GM21576 (cell line): ENCODE data around the gene KRTAP9-7.
"Not testable (repeated sequence)": the region's sequence is repeated elsewhere in the genome, so short reads cannot be mapped to it uniquely, and the experiment has no call there.

ENCODE experiments used
- ATAC-seq: cut with Tn5 transposase; IDR thresholded peaks from one replicate; pipeline ENCODE4 v1.9.1; 2021; ENCODE audit warnings: mild to moderate bottlenecking, moderate library complexity; ENCODE audit not compliant: unreplicated experiment

Gene KRTAP9-7

GRCh38 chr17:41271323-41271722, 4.2 kb upstream of the KRTAP9-7 start:
- ATAC-seq: not testable (repeated sequence)

- ATAC-seq: no peak
Observed at GRCh38 chr17:41271858-41272257, 3.6 kb upstream of the KRTAP9-7 start.

GRCh38 chr17:41278176-41278955, 2.9 kb downstream of the KRTAP9-7 start:
- no peak for ATAC-seq

- no peak for ATAC-seq
Observed at GRCh38 chr17:41284043-41284442, 8.5 kb downstream of the KRTAP9-7 start.

- ATAC-seq: no peak
Observed at GRCh38 chr17:41284546-41284945, 9.0 kb downstream of the KRTAP9-7 start.

- ATAC-seq: no peak
Observed at GRCh38 chr17:41287050-41287449, 11.6 kb downstream of the KRTAP9-7 start.

GRCh38 chr17:41294016-41294415, 18.5 kb downstream of the KRTAP9-7 start:
- ATAC-seq: no peak

GRCh38 chr17:41296846-41297245, 21.3 kb downstream of the KRTAP9-7 start:
- ATAC-seq: no peak

- ATAC-seq: no peak
Observed at GRCh38 chr17:41298458-41299135, 23.1 kb downstream of the KRTAP9-7 start.

- no peak for ATAC-seq
Observed at GRCh38 chr17:41301204-41301790, 25.8 kb downstream of the KRTAP9-7 start.

- ATAC-seq: no peak
Observed at GRCh38 chr17:41301916-41302901, 26.7 kb downstream of the KRTAP9-7 start, which contains the start of gene KRTAP29-1. Gene KRTAP29-1, minus strand, starts transcription at chr17:41302851. Its CDS starts 0 bp downstream, at chr17:41302851.

GRCh38 chr17:41302981-41303380, 27.5 kb downstream of the KRTAP9-7 start:
- no peak for ATAC-seq

GRCh38 chr17:41304091-41304490, 28.6 kb downstream of the KRTAP9-7 start:
- ATAC-seq: no peak

- ATAC-seq: no peak
Observed at GRCh38 chr17:41307647-41308046, 32.1 kb downstream of the KRTAP9-7 start.

GRCh38 chr17:41308251-41308917, 32.9 kb downstream of the KRTAP9-7 start:
- no peak for ATAC-seq

GRCh38 chr17:41308918-41309359, 33.4 kb downstream of the KRTAP9-7 start, which contains the start of gene KRTAP16-1:
Gene KRTAP16-1, minus strand, starts transcription at chr17:41309309. Its CDS starts 56 bp downstream, at chr17:41309253.
- no peak for ATAC-seq

- no peak for ATAC-seq
Observed at GRCh38 chr17:41311111-41311510, 35.6 kb downstream of the KRTAP9-7 start.

GRCh38 chr17:41315204-41315794, 39.8 kb downstream of the KRTAP9-7 start, which contains the start of gene KRTAP17-1:
Gene KRTAP17-1, minus strand, starts transcription at chr17:41315710. Its CDS starts 60 bp downstream, at chr17:41315650.
- ATAC-seq: no peak

- no peak for ATAC-seq
Observed at GRCh38 chr17:41315814-41316445, 40.4 kb downstream of the KRTAP9-7 start.
